ENCODE results near the gene DKK2.

DNA sequence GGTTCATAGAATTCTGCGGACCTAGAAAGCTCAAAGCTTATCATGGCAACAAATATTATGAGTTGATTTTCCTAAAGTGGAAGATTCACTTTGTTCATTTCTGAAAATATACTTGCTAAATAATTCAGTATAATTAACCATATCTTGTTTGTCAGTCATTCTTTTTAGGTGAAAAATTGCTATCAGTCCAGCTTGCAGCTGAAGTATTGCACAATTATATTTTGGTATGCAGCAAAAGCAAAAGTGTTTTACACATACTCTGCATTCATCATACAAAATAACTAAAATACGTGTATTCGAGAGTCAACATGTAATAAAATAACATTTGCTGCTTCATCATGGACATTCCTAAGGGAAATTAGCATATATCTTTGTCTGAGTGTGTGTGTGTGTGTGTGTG is 24.8 kb downstream of the DKK2 start:
- TF ChIP-seq POLR2A (IDR thresholded peaks at IDR 0.05; ENCODE audit: low read length) (no peak), ELK1 (IDR thresholded peaks at IDR 0.05; ENCODE audit: low read depth, low read length) (no peak), CTCF (IDR thresholded peaks at IDR 0.05) (no peak)

Data from A549 (cell line).